ENCODE data around the gene DBN1. TPM values are rescaled to one million over a fixed set of nuclear protein-coding genes. Genes with fewer than 3 reads are reported as not detected.

DBN1 gene
- total and polyA plus RNA-seq, 2 experiments from 2014 or later: 185 to 295 TPM

DNA sequence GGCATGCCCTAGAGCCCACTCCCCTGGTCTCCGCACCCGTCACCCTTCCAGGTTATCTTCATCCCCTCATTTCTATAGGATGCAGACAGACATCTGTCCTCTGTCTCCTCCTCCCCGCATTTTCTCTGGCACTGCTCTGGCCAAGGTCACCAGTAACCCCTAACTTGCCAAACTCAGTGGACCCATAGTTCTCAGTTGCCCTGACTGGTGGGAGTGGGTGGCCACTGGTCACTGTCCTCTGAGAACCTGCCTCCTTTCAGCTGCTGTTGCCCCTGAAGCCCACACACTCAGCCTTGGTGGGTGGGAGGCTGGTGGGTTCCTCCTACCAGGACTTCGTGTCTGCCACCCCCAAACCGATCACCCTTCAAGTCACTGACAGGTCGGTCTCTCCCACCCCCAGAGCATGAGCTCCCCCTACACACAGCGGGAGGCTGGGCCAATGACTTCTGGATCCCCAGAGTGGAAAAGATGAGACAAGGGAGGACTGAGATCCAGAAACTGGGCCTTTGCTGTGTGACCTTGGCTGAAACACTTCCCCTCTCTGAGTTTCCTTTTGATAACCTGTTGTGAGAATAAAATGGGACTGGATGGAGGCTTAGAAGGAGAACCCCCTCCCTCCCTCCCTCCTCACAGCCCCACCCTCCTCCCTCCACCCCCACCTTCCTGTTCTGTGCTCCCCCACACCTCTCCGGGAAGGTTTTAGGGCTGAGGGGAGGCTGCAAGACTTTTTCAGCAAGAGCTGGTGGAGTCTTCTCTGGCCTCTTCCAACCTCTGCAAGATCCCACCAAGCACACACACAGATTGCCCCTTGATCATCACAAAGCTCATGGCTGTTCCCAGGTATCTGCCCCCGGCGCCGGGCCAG, 2.4 kb upstream of the DBN1 start:
- H3K27me3 ChIP-seq: no peaks in the 10 kb centered on the region
- H3K4me3 ChIP-seq: no peak overlapping the region
- no peak for DNase-seq (ENCODE audit: low read depth in 1 of 2, low spot score in 1 of 2)
- TF ChIP-seq CTCF (IDR thresholded peaks at IDR 0.05; ENCODE audit: low read depth, low read length): no peak
- no peaks in the 10 kb centered on the region for H3K9me3 ChIP-seq (ENCODE audit: low read depth)
- peaks cover 17% of the 10 kb centered on the region for H3K4me1 ChIP-seq (ENCODE audit: low read depth)
- H3K27ac ChIP-seq: no peak overlapping the region
- H3K36me3 ChIP-seq: peaks cover 3% of the 10 kb centered on the region

- H3K9me3 ChIP-seq (ENCODE audit: low read depth): no peaks in the 10 kb centered on the region
- no peaks in the 10 kb centered on the region for H3K27me3 ChIP-seq
- no peak for DNase-seq (ENCODE audit: low read depth in 1 of 2, low spot score in 1 of 2)
- no peak overlapping the region for H3K27ac ChIP-seq
- H3K4me1 ChIP-seq (ENCODE audit: low read depth): peaks cover 15% of the 10 kb centered on the region
- no peak for TF ChIP-seq CTCF (IDR thresholded peaks at IDR 0.05; ENCODE audit: low read depth, low read length)
- peaks cover 3% of the 10 kb centered on the region for H3K36me3 ChIP-seq
- H3K4me3 ChIP-seq: no peak overlapping the region
These were observed 1.6 kb upstream of the DBN1 start for GRCh38 chr5:177474846-177475562.

GRCh38 chr5:177474002-177474476, 605 bp upstream of the DBN1 start:
- Histone ChIP-seq H3K27ac (no peak overlapping the region), H3K9me3 (ENCODE audit: low read depth) (no peaks in the 10 kb centered on the region), H3K36me3 (peaks cover 3% of the 10 kb centered on the region), H3K27me3 (no peaks in the 10 kb centered on the region), H3K4me1 (ENCODE audit: low read depth) (peaks cover 9% of the 10 kb centered on the region), H3K4me3 (no peak overlapping the region)
- DNase-seq (ENCODE audit: low read depth in 1 of 2, low spot score in 1 of 2): no peak
- TF ChIP-seq CTCF (IDR thresholded peaks at IDR 0.05; ENCODE audit: low read depth, low read length): no peak

DNA sequence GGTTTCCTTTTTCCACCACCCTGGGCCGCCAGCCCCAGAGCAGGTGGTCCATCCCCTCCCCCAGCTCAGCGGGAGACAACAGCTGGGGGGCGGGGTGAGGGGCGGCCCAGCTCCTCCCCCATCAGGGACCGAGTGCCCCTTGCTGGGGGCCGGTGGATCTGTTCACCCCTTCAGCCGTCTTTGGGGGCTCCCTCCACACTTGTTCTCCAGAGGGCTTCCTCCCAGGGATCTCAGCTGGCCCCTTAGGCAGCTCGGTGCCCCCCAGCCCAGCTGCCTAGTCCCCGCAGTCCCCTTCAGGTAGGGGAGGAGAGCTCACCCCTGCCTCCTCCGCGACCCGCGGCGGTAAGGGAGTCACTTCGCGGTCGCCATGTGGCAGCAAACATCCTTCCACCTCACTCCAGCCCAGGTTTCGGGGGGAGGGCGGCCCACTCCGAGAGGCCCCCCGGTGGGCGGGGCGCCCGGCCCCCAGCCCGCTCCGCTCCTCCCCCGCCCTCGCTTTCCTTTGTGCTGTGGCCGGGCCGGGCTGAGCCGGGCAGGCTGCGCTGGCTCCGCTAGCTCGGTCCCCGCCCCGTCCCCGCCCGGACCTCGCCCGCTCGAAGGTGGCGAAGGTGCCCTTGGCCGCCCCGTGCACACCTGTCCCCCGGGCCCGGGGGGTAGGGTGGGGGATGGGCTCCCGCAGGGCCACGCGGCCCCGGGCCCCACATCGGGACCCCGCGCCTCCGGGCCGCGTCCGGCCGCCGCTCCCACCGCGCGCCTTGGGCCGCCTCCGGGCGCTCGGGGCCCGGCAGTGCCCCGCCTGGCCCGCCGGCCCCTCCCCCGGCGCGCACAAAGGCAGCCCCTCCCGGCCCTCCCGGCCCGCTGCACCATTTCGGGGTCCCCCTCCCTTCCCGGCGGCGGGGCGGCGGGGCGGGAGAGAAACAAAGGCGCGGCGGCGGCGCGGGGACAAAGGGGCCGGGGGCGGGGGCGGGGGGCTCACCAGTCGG, 683 bp downstream of the DBN1 start:
- peaks cover 9% of the 10 kb centered on the region for H3K4me1 ChIP-seq (ENCODE audit: low read depth)

More for the DNA sequence above, 683 bp downstream of the DBN1 start:
- peak in 1 of 2 donors; percentile 78 for DNase-seq (ENCODE audit: low read depth in 1 of 2, low spot score in 1 of 2)
- peak overlapping the region; percentile 98 for H3K27ac ChIP-seq
- TF ChIP-seq CTCF (IDR thresholded peaks at IDR 0.05; ENCODE audit: low read depth, low read length): no peak
- no peaks in the 10 kb centered on the region for H3K9me3 ChIP-seq (ENCODE audit: low read depth)
- H3K36me3 ChIP-seq: peaks cover 3% of the 10 kb centered on the region
- peak overlapping the region; percentile 100 for H3K4me3 ChIP-seq
- no peaks in the 10 kb centered on the region for H3K27me3 ChIP-seq
